Tibial artery (tissue), 4 donors: Measurements from ENCODE around the gene ROR2.

Experiments
- DNase-seq, 2 donors: peaks; one replicate each; pipeline ENCODE4 v3.0.0-alpha.2; 2019
- H3K27ac ChIP-seq, 2 donors: fragments of 200-600 bp; sonication (generic) in 1 of 2; 1 replicate in 1 of 2; 2 replicates in 1 of 2; pipeline ENCODE4 v1.5.1; 2018 to 2019; ENCODE audit warnings: mild to moderate bottlenecking in 1 of 2
- H3K27me3 ChIP-seq, 2 donors: fragments of 200-600 bp; sonication (generic) in 1 of 2; one replicate each; pipeline versions ENCODE4 v1.5.1 to v1.6.0; 2016 to 2019
- H3K36me3 ChIP-seq, 3 donors: fragments of 200-600 bp; sonication (generic) in 2 of 3; one replicate each; pipeline ENCODE4 v1.5.1; 2016 to 2019; ENCODE audit warnings: mild to moderate bottlenecking in 2 of 3
- H3K4me1 ChIP-seq, 4 donors: fragments of 200-600 bp; sonication (generic) in 2 of 4; 1 replicate in 3 of 4; 2 replicates in 1 of 4; pipeline ENCODE4 v1.5.1; 2016 to 2019
- H3K4me3 ChIP-seq, 2 donors: fragments of 200-600 bp; sonication (generic) in 1 of 2; 1 replicate in 1 of 2; 2 replicates in 1 of 2; pipeline ENCODE4 v1.5.1; 2018 to 2019; ENCODE audit warnings: mild to moderate bottlenecking in 2 of 2
- H3K9me3 ChIP-seq, 3 donors: fragments of 200-600 bp; sonication (generic) in 1 of 3; one replicate each; pipeline ENCODE4 v1.5.1; 2016 to 2019
- CTCF ChIP-seq, 2 experiments: fragments of 200-600 bp in 1 of 2; fragments of 450-650 bp in 1 of 2; IDR thresholded peaks; one replicate each; pipeline ENCODE4 v1.5.1; 2017 to 2019; ENCODE audit warnings: antibody characterized with exemption in 2 of 2, mild to moderate bottlenecking in 1 of 2, moderate library complexity in 1 of 2
- intact Hi-C: fragments of 100-400 bp; cut with DNase I; formaldehyde crosslinking; loops from one replicate; pipeline ENCODE4 v1.15.0; 2023; ENCODE audit warnings: low total_unique reads

Gene ROR2

GRCh38 chr9:91943478-91944470, 6.3 kb downstream of the ROR2 start:
- Histone ChIP-seq H3K27ac (no peak overlapping the region), H3K9me3 (no peaks in the 10 kb centered on the region), H3K4me1 (peaks cover 0 to 4% (median 3%) of the 10 kb centered on the region in 4 donors), H3K27me3 (peaks cover 0 to 26% of the 10 kb centered on the region in 2 donors), H3K36me3 (no peaks in the 10 kb centered on the region), H3K4me3 (no peak overlapping the region)
- intact Hi-C loops, result no loop called here
- no peak for TF ChIP-seq CTCF (IDR thresholded peaks at IDR 0.05)
- no peak for DNase-seq

GRCh38 chr9:91942201-91942600, 7.8 kb downstream of the ROR2 start:
- DNase-seq, result no peak
- no peaks in the 10 kb centered on the region for H3K4me1 ChIP-seq
- no peaks in the 10 kb centered on the region for H3K36me3 ChIP-seq
- TF ChIP-seq CTCF (IDR thresholded peaks at IDR 0.05), result no peak
- intact Hi-C loops, result no loop called here
- H3K27me3 ChIP-seq, result peaks cover 0 to 12% of the 10 kb centered on the region in 2 donors
- no peak overlapping the region for H3K27ac ChIP-seq
- H3K9me3 ChIP-seq, result no peaks in the 10 kb centered on the region
- no peak overlapping the region for H3K4me3 ChIP-seq

GRCh38 chr9:91939978-91940377, 10.1 kb downstream of the ROR2 start:
- no peak for DNase-seq
- no peak for TF ChIP-seq CTCF (IDR thresholded peaks at IDR 0.05)
- H3K27me3 ChIP-seq, result peaks cover 0 to 7% of the 10 kb centered on the region in 2 donors
- no peaks in the 10 kb centered on the region for H3K9me3 ChIP-seq
- no peaks in the 10 kb centered on the region for H3K36me3 ChIP-seq
- no peak overlapping the region for H3K27ac ChIP-seq
- H3K4me3 ChIP-seq, result no peak overlapping the region
- intact Hi-C loops, result no loop called here
- H3K4me1 ChIP-seq, result no peaks in the 10 kb centered on the region

GRCh38 chr9:91937727-91938126, 12.3 kb downstream of the ROR2 start:
- no peak overlapping the region for H3K27ac ChIP-seq

GRCh38 chr9:91937056-91937455, 13.0 kb downstream of the ROR2 start:
- Histone ChIP-seq H3K27me3 (peaks cover 0 to 4% of the 10 kb centered on the region in 2 donors), H3K36me3 (no peaks in the 10 kb centered on the region), H3K9me3 (no peaks in the 10 kb centered on the region), H3K4me1 (no peaks in the 10 kb centered on the region), H3K4me3 (no peak overlapping the region), H3K27ac (no peak overlapping the region)
- intact Hi-C loops, result no loop called here
- no peak for DNase-seq
- TF ChIP-seq CTCF (IDR thresholded peaks at IDR 0.05), result no peak

More at GRCh38 chr9:91937727-91938126, 12.3 kb downstream of the ROR2 start:
- Histone ChIP-seq H3K4me1 (no peaks in the 10 kb centered on the region), H3K9me3 (no peaks in the 10 kb centered on the region), H3K27me3 (peaks cover 0 to 4% of the 10 kb centered on the region in 2 donors), H3K4me3 (no peak overlapping the region), H3K36me3 (no peaks in the 10 kb centered on the region)
- TF ChIP-seq CTCF (IDR thresholded peaks at IDR 0.05), result no peak
- no peak for DNase-seq
- intact Hi-C loops, result no loop called here
